HG03108 (cell line): Measurements from ENCODE around the gene NTN1.

ENCODE experiments used
- ATAC-seq: cut with Tn5 transposase; IDR thresholded peaks from one replicate; pipeline ENCODE4 v1.9.1; 2021; ENCODE audit warnings: moderate library complexity; ENCODE audit not compliant: unreplicated experiment

Gene NTN1

GRCh38 chr17:9266031-9266680 lies 244.8 kb downstream of the NTN1 start:
- ATAC-seq: no peak

GRCh38 chr17:9266697-9267117 lies 245.4 kb downstream of the NTN1 start:
- ATAC-seq: no peak

DNA sequence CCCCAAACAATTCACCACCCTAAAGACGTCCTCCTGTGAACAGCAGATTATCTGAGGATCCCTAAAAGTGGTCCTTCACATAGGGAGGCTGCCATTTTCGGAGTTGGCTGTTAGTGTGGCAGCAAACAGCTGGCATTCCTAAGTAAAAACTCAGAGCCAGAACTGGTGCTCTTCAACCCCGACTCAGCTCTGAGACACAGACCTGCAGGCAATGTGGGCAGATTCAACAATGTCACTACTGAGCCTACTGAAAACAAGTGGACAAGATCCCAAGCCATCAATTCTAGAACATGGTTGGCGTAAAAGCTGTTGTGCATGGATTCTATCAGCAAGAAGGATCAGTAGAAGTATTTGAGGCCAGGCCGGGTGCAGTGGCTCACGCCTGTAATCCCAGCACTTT lies 247.2 kb downstream of the NTN1 start:
- no peak for ATAC-seq

DNA sequence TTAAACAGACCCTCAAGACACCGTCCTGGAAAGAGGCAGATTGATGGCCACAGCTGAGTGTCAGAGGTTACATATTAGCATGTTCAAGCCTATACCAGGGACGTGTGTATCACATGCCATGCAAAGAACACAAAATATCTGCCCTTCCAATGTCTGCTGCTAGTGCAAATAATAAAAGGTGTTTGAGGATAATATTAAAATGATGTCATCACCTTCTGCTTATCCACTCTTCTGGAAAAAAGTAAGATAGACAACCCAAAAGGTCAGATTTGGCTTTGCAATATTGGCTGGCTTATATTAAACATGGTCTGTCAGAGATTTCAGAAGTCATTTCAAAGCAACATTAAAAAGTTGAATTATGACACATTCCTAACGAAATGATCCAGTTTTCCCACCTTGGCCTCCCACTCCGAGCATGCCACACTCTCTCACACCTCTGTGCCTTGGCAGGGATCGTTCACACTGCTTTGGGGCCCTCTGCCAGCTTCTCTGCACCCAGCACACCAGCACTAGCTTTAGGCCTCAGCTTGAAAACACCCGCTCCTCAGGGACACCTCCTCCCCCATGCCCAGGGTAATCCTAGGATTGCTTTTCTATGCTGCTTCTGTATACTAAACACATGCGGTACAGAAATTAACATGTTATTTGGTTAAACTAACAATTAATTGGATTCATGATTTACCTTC lies 248.2 kb downstream of the NTN1 start:
- no peak for ATAC-seq

DNA sequence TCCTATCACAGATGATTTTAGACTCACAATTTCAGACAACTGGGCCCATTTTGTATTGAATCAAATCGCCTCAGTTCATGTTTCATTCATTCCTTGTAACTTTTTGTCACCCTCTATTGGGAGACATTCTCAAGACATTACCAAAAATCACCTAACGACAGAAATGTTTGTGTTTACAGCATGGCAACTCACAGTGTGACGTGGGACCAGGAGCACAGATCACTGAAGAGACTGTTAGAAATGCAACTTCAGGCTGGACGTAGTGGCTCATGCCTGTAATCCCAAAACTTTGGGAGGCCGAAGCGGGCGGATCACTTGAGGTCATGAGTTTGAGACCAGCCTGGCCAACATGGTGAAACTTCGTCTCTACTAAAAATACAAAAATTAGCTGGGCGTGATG lies 249.6 kb downstream of the NTN1 start:
- no peak for ATAC-seq

DNA sequence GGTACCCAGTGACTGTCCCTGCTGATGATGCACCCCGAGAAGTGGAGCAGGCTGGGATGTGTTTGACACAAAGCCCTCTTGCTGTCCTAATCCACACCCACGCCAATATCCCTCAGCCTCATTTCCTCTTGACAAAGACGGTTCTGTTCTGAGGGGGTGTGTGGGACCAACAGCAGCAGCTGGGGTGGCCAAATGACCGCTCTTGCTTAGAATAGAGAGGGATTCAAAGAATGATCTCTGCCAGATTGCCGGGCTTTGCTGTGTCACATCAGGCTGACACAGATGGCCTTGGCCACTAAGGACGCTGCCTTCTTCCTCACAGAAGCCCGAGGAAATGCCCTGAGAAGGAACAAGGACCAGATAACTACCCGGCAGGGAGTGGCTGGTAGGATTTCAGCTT lies 250.7 kb downstream of the NTN1 start:
- ATAC-seq: no peak

DNA sequence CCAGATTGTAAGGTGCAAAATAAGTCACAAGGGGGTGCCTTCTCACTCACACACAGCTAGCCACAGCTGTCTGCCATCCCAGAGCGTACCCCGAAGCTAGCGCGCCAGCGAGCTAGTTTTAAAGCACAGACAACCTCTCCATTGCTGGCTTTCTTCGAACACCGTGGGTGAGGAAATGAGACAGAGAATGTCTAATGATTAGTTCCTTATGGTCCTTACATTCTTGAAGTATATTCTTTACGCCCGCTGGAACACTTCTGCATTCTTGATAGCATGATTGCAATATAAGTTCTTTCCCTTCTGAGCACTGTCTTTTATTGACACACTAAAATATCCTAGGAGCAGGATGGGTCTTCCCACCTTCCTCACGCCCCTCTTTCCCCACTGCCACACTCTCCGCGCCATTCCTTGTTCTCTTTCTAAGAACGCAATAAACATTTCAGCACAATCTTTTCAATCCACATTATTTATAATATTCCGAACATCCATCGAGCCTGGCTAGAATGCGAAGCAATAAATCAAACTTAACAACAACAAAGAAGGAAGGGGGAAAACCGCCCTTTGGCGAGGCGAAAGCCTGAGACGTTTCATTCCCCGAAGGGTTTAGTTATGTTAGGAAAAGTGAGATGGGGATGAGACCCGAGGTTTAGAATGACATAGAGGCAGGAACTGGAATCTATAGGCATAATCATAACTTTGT lies 251.3 kb downstream of the NTN1 start:
- no peak for ATAC-seq

GRCh38 chr17:9273428-9274391 lies 252.4 kb downstream of the NTN1 start:
- no peak for ATAC-seq

GRCh38 chr17:9274973-9275372 lies 253.7 kb downstream of the NTN1 start:
- no peak for ATAC-seq

DNA sequence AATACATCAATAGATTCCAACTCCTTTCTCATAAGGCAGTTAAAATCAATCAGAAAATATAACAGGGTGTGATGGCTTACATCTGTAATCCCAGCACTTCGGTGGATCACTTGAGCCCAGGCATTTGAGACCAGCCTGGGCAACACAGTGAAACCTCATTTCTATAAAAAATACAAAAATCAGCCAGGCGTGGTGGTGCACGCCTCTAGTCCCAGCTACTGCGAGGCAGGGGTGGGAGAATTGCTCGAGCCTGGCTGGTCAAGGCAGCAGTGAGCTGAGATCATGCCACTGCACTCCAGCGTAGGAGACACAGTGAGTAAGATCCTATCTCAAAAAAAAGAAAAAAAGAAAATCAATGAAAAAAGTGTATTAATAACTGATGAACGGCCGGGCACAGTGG lies 258.6 kb downstream of the NTN1 start:
- ATAC-seq: no peak

DNA sequence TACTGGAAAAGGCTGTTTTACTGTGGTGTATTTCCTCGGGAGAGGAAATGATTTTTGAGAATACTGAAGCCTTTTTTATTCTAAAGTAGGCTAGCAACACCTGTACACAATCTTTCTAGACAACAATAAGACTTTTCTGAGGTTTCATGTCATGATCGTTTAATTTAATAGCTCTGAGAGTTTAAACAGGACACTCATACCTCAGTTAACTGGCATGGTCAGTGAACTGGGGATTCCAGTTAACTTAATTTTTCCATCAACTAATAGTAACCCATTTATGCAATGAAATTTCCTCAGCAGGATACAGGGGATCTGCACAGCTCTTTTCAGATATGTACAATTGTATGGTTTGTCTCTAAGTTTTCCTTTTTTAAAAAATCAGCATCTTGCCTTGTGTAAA lies 262.6 kb downstream of the NTN1 start:
- ATAC-seq: no peak

DNA sequence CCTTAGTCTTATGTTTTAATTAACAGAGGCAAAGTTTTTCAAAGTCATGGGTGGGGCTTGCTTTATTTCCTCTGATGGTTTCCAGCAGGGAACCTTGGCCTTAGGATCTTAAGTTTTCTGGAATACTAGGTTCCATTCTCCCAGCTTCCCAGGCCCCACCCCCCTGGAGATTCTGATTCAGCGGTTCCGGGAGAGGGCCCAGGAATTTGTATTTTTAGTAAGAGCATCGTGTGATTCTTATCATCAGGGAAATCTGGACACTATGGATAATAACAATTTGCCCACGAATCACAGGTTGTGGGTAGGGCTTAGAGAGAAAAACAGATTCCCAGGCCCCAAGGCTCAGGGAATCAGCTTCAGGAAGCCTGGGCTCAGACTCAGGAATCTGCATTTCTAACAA lies 263.6 kb downstream of the NTN1 start:
- no peak for ATAC-seq

- no peak for ATAC-seq
Observed at GRCh38 chr17:9285602-9286427, 264.5 kb downstream of the NTN1 start.

DNA sequence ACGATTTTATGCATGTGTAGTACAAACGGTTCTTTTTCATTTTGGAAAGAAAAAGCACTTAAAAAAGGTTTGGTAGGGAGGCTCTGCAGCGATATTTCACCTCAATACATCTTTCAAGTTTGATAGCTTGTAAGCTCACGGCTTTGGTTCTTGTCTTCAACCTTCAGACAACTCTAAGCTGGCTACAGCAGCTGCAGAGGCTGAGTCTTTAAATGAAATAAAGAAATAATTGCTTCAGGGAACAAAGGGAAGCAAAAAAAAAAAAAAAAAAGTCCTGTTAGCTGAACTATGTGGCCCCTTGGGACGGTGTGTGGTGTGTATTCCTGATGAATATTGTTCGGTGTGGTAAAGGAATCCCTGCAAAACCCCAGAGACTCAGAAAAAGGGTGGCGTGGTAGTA lies 265.1 kb downstream of the NTN1 start:
- no peak for ATAC-seq

- no peak for ATAC-seq
Observed at GRCh38 chr17:9287306-9287705, 266.0 kb downstream of the NTN1 start.

- ATAC-seq: no peak
Observed at GRCh38 chr17:9290226-9290613, 268.9 kb downstream of the NTN1 start.

GRCh38 chr17:9291912-9292560 lies 270.7 kb downstream of the NTN1 start:
- no peak for ATAC-seq

GRCh38 chr17:9292561-9292941 lies 271.2 kb downstream of the NTN1 start:
- no peak for ATAC-seq
